Measurements from ENCODE around the gene HOXC4.

HOXC4 gene

DNA sequence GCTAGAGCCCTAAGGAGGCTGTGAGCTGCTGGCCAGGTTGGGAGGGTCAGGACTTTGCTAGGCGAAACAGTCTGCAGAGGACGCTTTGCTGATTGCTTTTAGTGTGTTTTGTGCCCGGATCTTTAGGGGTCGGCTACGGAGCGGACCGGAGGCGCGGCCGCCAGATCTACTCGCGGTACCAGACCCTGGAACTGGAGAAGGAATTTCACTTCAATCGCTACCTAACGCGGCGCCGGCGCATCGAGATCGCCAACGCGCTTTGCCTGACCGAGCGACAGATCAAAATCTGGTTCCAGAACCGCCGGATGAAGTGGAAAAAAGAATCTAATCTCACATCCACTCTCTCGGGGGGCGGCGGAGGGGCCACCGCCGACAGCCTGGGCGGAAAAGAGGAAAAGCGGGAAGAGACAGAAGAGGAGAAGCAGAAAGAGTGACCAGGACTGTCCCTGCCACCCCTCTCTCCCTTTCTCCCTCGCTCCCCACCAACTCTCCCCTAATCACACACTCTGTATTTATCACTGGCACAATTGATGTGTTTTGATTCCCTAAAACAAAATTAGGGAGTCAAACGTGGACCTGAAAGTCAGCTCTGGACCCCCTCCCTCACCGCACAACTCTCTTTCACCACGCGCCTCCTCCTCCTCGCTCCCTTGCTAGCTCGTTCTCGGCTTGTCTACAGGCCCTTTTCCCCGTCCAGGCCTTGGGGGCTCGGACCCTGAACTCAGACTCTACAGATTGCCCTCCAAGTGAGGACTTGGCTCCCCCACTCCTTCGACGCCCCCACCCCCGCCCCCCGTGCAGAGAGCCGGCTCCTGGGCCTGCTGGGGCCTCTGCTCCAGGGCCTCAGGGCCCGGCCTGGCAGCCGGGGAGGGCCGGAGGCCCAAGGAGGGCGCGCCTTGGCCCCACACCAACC lies 23.9 kb upstream of the HOXC4 start:
- DNase-seq (ENCODE audit: low read depth): no peak

- no peak for DNase-seq (ENCODE audit: low read depth)
Observed at GRCh38 chr12:54030442-54030801, 23.2 kb upstream of the HOXC4 start.

GRCh38 chr12:54030889-54031471 lies 22.7 kb upstream of the HOXC4 start:
- DNase-seq (ENCODE audit: low read depth): no peak

GRCh38 chr12:54031480-54031879 lies 22.2 kb upstream of the HOXC4 start:
- no peak for DNase-seq (ENCODE audit: low read depth)

DNA sequence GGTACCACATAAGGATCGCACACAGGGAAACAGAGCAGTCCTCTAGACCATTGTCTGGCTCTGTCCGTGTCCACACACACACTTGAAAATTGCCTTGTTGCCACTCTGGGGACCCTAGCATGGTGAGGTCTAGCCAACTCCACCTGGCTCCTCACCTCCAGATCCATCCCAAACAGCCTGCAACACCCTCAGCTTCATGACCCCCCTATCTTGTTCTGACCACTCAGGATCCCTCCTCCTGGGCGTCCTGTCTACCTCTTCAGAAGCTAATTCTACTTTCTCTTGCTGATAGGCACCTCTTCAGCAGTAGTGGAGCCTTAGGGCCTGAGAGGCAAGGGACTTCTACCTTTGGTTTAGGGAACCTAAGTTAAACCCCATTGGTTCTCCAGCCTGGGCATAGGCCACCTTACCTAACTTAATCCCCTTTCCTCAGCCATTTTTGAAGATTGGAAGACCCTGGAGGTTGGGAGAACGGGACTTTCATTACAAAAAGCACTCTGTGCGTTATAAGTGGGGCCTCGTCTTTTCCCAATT lies 21.5 kb upstream of the HOXC4 start:
- no peak for DNase-seq (ENCODE audit: low read depth)

- no peak for DNase-seq (ENCODE audit: low read depth)
Observed at GRCh38 chr12:54032627-54033100, 21.0 kb upstream of the HOXC4 start, which contains the start of gene HOXC5. HOXC5 (plus strand) TSS chr12:54033050; CDS start chr12:54033123, 73 bp downstream.

DNA sequence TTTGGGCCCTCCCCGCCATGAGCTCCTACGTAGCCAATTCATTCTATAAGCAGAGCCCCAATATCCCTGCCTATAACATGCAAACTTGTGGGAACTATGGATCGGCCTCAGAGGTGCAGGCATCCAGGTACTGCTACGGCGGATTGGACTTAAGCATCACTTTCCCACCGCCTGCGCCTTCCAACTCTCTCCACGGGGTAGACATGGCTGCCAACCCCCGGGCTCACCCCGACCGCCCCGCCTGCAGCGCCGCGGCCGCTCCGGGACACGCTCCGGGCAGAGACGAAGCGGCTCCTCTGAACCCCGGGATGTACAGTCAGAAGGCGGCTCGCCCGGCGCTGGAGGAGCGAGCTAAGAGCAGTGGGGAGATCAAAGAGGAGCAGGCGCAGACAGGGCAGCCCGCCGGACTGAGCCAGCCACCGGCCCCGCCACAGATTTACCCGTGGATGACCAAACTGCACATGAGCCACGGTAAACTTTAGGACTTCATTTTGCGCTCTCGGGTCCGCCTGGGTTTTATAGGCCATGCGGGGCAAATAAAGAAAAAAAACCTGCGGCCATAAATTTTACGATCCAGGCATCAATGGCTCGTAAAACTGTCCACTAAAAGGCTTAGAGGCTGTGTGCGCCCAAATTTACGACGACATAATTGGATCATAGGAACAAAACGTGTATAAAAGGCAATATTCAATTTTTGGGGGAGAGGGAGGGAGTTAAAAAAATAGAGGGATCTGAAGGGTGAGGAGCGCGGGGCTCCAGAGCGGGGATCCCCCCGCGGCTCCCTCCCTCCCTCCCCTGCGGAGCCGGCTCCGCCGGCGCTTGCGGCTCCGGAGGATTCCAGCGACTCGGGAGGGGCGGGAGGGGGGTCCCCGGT lies 20.3 kb upstream of the HOXC4 start:
- no peak for DNase-seq (ENCODE audit: low read depth)

DNA sequence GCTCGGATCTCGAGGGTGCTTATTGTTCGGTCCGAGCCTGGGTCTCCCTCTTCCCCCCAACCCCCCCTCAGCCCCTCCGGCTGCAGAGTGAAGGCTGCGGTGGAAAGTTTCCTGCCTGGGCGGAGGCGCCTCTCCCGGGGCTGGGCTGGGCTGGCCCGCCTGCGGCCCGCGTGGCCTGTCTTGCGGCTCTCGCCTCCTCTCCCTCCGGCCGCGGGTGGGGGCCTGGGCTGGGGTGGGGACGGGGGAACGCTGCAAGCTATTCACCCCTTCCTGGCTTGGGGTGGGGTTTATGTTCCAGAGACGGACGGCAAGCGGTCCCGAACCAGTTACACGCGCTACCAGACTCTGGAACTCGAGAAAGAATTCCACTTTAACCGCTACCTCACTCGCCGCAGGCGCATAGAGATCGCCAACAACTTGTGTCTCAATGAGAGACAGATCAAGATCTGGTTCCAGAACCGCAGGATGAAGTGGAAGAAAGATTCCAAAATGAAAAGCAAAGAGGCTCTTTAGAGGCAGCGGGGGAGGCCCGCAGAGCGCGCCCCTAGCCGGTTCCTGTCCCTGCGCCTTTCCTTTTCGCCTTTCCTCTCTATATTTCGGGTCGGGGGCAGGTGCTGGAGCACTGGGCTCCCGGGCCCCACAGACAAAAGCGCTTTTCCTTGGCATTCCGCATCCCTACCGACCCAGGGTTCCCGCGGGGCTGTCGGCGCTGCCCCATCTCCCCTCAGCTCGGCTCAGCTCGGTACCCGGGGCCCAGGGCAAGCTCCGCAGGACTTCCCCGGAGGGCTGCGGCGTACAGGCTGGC lies 19.5 kb upstream of the HOXC4 start:
- DNase-seq (ENCODE audit: low read depth): no peak

GRCh38 chr12:54034785-54035310 lies 18.8 kb upstream of the HOXC4 start:
- no peak for DNase-seq (ENCODE audit: low read depth)

DNA sequence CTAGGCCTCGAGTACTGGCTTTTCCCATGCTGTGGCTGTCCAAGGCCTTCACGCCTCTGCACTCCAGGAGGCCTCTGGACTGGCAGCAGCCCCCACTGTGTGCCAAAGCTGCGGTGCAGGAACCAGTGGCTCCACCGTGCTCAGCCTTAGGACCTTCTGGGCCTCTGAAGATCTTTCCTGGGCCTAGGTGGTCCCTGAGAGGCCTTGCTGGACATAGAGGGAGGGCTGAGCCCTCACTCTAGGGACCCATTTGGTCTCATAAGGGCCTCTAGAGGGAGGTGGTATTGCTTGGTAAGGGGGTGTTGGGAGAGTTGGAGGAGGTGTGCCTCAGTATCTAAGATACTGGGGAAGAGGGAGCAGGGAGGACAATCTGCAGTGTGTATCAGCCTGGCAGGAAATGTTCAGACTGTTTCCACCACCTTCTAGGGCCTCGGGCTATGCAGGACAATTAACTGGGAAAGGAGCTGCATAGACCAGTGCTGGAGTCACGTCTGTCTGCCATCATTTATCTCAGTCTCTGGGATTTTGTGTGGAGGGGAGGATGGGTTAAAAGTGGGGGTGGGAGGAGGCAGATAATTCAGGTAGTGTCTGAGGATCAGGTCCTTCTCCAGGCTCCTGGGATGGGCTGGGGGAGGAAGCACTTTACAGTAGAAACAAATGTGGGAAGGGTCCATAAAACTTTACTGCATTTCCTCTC lies 17.9 kb upstream of the HOXC4 start:
- DNase-seq (ENCODE audit: low read depth): no peak

- no peak for DNase-seq (ENCODE audit: low read depth)
Observed at GRCh38 chr12:54036620-54037359, 16.8 kb upstream of the HOXC4 start.

DNA sequence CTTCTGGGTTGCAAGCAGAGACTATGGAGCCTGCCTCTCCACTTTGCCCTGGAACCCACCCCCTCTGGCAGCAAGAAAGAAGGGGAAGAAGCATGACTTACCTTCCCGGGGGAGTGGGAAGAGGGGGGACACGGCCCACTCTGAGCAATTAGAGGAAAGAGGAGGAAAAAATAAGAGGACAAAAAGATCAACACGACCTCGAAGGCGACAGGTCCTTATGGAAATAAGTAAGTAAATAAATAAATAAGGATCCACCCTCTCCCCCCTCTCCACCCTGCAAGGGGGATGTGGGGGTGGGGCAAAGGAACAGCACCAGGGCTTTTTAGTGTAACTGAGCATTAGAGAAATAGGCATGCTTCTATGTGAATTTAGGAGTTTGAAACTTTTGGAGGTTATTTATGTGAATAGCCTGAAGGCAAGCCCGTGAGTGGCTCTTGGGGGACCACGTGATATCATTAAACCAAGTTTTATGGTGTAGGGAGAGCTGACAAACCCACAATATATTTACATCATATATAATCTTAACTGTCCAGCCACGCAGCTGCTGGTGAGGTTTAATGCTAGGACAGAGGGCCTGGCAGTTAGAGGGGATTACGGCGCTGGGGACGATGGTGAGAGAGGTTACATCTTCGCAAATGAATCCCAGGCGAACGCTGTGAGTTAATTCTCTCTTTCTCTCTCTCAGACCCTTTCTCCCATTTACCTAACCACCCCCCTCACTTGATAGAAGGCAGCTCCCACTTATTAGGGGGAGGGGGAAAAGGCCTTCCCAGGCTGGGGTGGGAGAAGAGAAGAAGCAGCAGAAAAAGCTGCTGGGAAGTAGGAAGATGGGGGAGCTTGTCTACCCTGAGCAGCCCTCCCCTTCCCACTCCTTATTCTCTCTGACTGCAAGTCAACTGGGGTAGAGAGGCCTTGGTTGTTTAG lies 16.0 kb upstream of the HOXC4 start:
- no peak for DNase-seq (ENCODE audit: low read depth)

DNA sequence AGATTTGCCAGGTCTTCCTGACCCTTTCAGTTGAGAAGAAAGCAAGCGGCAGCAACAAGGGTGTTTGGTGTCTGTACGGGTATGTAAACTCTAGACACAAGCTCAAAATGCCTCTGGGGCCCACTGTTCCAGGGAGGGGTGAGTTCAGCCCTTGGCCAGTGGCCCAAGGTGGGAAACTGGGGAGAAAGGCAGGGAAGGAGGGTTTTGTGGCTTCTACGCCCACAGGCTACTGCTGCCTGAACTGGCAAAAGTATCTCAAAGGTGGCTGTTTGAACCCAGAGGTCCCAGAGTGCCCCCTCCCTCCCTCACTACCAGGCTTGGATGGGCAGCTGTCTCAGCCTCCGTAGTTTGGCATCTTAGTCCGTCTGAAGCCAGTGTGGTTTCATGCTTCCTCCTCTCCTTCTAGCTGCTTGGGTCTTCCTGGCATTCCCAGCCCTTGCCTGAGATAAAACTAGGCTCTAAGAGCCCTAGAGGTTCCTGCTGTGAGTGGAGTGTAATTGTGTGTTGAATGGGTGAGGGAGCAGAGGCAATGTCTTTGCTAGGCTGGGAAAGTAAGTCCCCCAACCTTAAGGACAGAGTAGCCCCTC lies 15.3 kb upstream of the HOXC4 start:
- DNase-seq (ENCODE audit: low read depth): no peak

DNA sequence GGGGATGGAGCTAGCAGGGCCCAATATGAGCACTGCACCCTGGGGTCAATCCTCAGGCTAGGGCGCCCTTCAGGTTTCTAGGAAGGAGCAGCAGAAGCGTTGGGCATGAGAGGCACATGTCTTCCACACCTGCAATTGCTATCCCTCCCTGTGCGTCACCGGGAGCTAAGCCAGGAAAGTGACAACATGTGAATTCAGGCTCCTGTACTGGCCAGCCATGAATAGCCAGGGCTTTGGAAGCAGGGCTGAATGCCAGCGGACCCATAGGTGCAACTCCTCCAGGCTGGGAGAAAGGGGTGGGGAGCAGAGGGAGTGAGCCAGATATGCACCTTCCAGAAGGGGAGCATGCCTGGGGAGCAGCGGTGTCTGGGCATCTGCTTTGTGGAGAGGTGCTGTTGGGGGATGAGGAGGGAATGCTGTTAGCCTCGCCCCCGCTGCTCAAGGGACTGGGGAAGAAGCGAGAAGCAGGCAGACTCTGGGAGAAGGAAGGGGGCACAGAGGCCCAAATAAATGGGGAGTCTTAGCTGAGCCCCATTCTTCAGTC lies 14.7 kb upstream of the HOXC4 start:
- DNase-seq (ENCODE audit: low read depth): no peak

DNA sequence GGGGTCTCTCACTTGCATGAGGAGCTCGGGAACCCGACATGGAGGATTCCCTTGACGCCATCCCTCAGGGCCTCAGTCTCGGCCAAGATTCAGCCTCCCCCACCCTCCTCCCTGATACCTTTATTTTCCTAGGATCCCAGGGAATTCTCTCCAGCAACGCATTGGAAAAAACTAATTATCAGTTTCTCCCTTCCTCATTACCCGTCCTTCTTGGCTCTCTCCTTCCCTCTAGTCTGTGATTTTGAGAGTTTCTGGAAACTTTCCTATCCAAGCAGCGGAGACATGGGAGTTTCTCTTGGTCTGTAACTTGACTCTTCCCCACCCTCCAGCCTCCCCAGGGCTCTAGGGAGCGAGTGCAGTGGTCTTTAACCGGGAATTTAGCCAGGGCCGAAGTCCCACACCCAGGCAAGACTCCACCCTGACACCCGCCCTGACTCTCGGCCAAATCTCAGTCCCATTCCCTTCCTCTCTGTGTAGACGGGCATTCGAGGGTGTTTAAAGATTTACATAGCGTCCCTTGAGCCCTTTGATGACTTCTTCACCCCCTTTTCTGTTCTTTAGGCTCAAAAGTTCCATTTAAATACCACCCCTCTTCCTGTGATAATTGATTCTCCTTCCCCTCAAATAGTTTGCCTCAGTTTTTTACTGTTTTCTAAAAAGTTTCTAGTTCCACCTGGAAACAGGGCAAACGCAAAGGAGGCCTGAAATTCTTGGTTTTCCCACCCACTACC lies 14.1 kb upstream of the HOXC4 start:
- DNase-seq (ENCODE audit: low read depth): no peak

DNA sequence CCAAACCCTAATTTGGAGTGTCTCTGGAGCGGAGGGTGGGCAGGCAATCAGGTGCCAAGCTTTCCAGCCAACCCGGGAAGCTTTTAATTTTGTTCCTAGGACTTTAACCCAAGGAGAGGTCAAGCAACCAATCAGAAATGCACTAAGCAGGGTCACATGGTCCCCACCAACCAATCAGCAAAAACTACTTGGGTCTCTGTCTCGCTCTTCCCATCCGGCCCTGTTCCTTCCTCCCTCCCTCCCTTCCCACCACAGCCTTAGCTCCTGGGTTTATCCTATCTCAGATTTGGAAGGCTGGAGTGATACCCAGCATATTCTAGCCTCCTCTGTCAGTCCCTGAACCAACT lies 13.5 kb upstream of the HOXC4 start:
- no peak for DNase-seq (ENCODE audit: low read depth)

DNA sequence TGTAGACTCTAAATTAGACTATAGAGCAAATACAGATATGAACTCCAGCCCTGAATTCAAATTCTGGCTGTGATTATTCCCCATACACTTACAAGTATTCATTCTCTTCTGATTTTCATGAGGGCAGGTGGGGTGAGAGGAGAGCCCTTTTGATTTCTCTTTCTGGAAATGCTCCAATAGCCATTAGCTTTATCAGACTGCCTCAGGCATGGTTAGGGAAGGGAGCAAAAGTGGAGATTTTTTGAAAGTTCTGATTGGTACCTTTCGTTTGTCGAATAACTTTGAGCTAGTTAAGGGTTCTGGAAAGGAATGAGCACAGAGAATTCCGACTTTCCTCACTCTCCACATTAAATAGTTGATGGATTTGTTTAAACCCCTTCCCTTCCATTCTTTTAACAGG lies 13.0 kb upstream of the HOXC4 start:
- no peak for DNase-seq (ENCODE audit: low read depth)

Measured in T-helper 22 cell (primary cell).